HepG2 (cell line): ENCODE data around the gene BRAT1. TPM values are rescaled to one million over a fixed set of nuclear protein-coding genes. Genes with fewer than 3 reads are reported as not detected.
A peak's percentile ranks its signal among the peaks of the same experiment; 100 is the strongest.

Experiments used
- GFI1 ChIP-seq: sonication (generic); formaldehyde crosslinking; IDR thresholded peaks from 2 replicates; pipeline ENCODE4 v1.5.0; 2020; ENCODE audit warnings: missing genetic modification reagents, mild to moderate bottlenecking, borderline replicate concordance
- GPBP1L1 ChIP-seq: sonication (generic); formaldehyde crosslinking; IDR thresholded peaks from 2 replicates; pipeline ENCODE4 v1.5.0; 2020; ENCODE audit warnings: mild to moderate bottlenecking, missing genetic modification reagents
- GZF1 ChIP-seq: sonication (generic); formaldehyde crosslinking; IDR thresholded peaks from 2 replicates; pipeline ENCODE4 v1.5.1; 2020; ENCODE audit warnings: mild to moderate bottlenecking, missing genetic modification reagents
- HDAC2 ChIP-seq: sonication (generic); formaldehyde crosslinking; IDR thresholded peaks from 2 replicates; pipeline ENCODE4 v1.4.0; 2020; ENCODE audit warnings: missing genetic modification reagents
- HNF4A ChIP-seq: sonication (generic); formaldehyde crosslinking; IDR thresholded peaks from 2 replicates; pipeline ENCODE4 v1.4.0; 2020; ENCODE audit warnings: missing genetic modification reagents
- MAFG ChIP-seq: sonication (generic); formaldehyde crosslinking; IDR thresholded peaks from 2 replicates; pipeline ENCODE4 v1.5.1; 2020; ENCODE audit warnings: mild to moderate bottlenecking, missing genetic modification reagents
- NR2F2 ChIP-seq: IDR thresholded peaks from 2 replicates; pipeline ENCODE4 v1.6.1; 2012; ENCODE audit warnings: low read depth, inconsistent platforms, borderline replicate concordance
- REL ChIP-seq: sonication (generic); formaldehyde crosslinking; conservative IDR thresholded peaks from 2 replicates; pipeline ENCODE4 v1.8.0; 2022; ENCODE audit warnings: mild to moderate bottlenecking, missing genetic modification reagents, moderate library complexity
- RERE ChIP-seq: IDR thresholded peaks from 2 replicates; pipeline ENCODE4 v1.6.1; 2016; ENCODE audit warnings: low read depth, missing genetic modification reagents, missing compliant biosample characterization
- TARDBP ChIP-seq: sonication (generic); formaldehyde crosslinking; IDR thresholded peaks from 2 replicates; pipeline ENCODE4 v1.8.0; 2022; ENCODE audit warnings: mild to moderate bottlenecking, missing genetic modification reagents
- ZBTB10 ChIP-seq: sonication (generic); formaldehyde crosslinking; IDR thresholded peaks from 2 replicates; pipeline ENCODE4 v1.4.0; 2020; ENCODE audit warnings: missing genetic modification reagents, borderline replicate concordance
- ZMAT3 ChIP-seq: sonication (generic); formaldehyde crosslinking; conservative IDR thresholded peaks from 2 replicates; pipeline ENCODE4 v1.7.0; 2021; ENCODE audit warnings: missing genetic modification reagents
- polyA plus RNA-seq, 8 experiments: library from polyadenylated mRNA; depleted of rRNA in 3 of 8; stranded (reverse) in 7 of 8; unstranded in 1 of 8; fragments of >200 nt; fragmentation: Illumina TruSeq in 4 of 8; extraction: Trizol in 4 of 8; gene quantifications; 2 replicates each; pipeline versions ENCODE4 v1.2.1 to v1.2.3, GENCODE V29; 2011 to 2016; ENCODE audit warnings: low read depth in 4 of 8, missing spikeins in 1 of 8, mixed read lengths in 1 of 8; ENCODE audit not compliant: insufficient read depth in 1 of 8
- total RNA-seq, 5 experiments: library from RNA; depleted of rRNA; stranded (reverse); fragments of >200 nt; fragmentation: Illumina TruSeq; extraction: Trizol; gene quantifications; 2 replicates each; pipeline ENCODE4 v1.2.3, GENCODE V29; 2016; ENCODE audit warnings: low read depth in 1 of 5
- TF ChIP-seq, protein P1 (sequence below): sonication (generic); formaldehyde crosslinking; IDR thresholded peaks from 2 replicates; pipeline ENCODE4 v1.4.0; 2020; ENCODE audit warnings: mild to moderate bottlenecking, missing genetic modification reagents

Gene BRAT1
- total and polyA plus RNA-seq, 2 of the 13 experiments (the other 11 are each of a cell fraction or from before 2014, with no cell fraction given): 10.2 to 20.3 TPM

DNA sequence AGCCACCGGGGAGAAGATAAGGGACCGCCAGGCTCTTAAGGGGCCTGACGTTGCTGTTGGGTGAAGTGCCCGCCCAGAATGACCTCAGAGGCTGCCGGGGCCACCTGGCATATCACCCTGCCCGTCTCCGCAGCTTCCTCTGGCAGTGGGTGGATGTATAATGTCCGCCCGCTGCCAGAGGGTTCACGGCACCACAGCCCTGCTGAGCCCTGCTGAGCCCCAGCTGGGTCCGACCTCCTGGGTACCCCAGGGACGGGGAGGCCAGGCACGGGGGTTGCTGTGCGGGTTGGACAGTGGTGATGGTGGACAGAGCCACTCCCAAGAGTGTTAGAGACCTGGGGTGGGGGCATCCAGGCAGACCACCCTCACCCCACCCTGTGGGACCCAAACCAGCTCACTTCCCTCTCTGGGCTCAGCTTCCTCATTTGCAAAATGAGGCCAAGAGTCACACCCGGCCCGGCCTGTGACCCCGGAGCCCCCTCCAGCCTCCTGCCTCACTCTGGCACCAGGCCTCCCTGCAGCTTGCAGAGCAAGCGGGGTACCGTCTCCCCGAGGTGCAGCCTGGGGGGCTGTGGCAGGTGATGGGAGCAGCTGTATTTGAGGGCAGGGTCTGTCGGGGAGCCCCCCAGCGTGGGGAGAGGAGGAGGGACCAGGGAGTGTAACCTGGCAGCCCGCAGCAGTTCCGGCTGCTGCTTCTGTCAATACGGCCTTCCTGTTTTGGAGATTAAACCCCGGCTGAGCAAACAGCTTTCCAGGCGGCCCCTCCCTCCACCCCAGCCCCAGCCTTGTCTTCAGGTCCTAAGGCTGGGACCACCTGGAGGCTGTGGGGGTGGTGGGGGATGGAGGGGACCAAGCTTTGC lies 44.2 kb downstream of the BRAT1 start (continued):
- TF ChIP-seq ZBTB10 (peak; percentile 60; the same call in 1 of the 2 replicates), GPBP1L1 (CRISPR knock-in tag) (no peak), ZMAT3 (CRISPR knock-in tag) (peak; percentile 44; the same call in 1 of the 2 replicates), TARDBP (CRISPR knock-in tag) (peak; percentile 83), MAFG (CRISPR knock-in tag) (no peak), RERE (CRISPR knock-in tag) (peak; percentile 58; the same call in 1 of the 2 replicates), NR2F2 (peak; percentile 56; the same call in 1 of the 2 replicates), GFI1 (CRISPR knock-in tag) (peak; percentile 99), REL (CRISPR knock-in tag) (peak; percentile 49; the same call in 1 of the 2 replicates), HNF4A (CRISPR knock-in tag) (0 out of 2 replicates have a peak, but pooled peaks have one; percentile 28), GZF1 (CRISPR knock-in tag) (peak; percentile 94), HDAC2 (CRISPR knock-in tag) (peak; percentile 67; the same call in 1 of the 2 replicates)
- TF ChIP-seq, protein P1, sequence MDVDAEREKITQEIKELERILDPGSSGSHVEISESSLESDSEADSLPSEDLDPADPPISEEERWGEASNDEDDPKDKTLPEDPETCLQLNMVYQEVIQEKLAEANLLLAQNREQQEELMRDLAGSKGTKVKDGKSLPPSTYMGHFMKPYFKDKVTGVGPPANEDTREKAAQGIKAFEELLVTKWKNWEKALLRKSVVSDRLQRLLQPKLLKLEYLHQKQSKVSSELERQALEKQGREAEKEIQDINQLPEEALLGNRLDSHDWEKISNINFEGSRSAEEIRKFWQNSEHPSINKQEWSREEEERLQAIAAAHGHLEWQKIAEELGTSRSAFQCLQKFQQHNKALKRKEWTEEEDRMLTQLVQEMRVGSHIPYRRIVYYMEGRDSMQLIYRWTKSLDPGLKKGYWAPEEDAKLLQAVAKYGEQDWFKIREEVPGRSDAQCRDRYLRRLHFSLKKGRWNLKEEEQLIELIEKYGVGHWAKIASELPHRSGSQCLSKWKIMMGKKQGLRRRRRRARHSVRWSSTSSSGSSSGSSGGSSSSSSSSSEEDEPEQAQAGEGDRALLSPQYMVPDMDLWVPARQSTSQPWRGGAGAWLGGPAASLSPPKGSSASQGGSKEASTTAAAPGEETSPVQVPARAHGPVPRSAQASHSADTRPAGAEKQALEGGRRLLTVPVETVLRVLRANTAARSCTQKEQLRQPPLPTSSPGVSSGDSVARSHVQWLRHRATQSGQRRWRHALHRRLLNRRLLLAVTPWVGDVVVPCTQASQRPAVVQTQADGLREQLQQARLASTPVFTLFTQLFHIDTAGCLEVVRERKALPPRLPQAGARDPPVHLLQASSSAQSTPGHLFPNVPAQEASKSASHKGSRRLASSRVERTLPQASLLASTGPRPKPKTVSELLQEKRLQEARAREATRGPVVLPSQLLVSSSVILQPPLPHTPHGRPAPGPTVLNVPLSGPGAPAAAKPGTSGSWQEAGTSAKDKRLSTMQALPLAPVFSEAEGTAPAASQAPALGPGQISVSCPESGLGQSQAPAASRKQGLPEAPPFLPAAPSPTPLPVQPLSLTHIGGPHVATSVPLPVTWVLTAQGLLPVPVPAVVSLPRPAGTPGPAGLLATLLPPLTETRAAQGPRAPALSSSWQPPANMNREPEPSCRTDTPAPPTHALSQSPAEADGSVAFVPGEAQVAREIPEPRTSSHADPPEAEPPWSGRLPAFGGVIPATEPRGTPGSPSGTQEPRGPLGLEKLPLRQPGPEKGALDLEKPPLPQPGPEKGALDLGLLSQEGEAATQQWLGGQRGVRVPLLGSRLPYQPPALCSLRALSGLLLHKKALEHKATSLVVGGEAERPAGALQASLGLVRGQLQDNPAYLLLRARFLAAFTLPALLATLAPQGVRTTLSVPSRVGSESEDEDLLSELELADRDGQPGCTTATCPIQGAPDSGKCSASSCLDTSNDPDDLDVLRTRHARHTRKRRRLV: no peak
